HG03064 (cell line): Measurements from ENCODE around the gene TPP1.

ENCODE experiments used
- ATAC-seq: cut with Tn5 transposase; IDR thresholded peaks from one replicate; pipeline ENCODE4 v1.9.1; 2021; ENCODE audit warnings: low read depth; ENCODE audit not compliant: unreplicated experiment

TPP1 gene

GRCh38 chr11:6596239-6596877 is 22.9 kb downstream of the TPP1 start:
- no peak for ATAC-seq

DNA sequence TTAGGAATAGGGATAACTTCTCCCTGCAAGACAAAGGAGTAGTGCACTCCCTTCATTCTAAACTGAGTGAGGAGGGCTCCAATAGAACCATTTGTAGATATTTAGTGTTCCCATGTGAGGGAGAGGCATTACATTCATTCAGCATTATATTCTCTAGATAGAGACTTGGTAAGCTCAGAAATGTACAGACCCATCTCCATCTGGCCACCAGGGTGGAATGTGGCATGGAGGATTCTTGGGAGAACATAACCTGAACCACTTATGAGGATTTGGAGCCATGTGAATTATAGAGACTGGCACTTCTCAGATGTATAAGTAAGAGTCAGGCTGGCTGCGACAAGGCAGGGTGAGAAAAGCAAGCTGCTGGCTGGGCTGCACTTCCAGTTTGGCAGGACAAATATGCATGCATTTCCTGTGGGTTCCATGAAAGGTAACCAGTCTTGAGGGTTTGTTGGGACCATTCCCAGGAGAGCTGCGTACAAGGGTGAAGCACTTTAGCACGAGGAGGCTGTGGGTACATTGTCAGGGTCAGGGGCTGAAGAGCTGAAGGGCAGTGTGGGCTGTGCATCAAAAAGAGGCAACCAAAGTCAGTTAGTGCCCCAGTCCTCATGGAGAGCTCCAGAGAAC is 25.0 kb downstream of the TPP1 start:
- no peak for ATAC-seq

- no peak for ATAC-seq
Observed at GRCh38 chr11:6588018-6588417, 31.2 kb downstream of the TPP1 start.

GRCh38 chr11:6587360-6587953 is 31.8 kb downstream of the TPP1 start:
- no peak for ATAC-seq

GRCh38 chr11:6586434-6587359 is 32.5 kb downstream of the TPP1 start:
- no peak for ATAC-seq

GRCh38 chr11:6584528-6584927 is 34.7 kb downstream of the TPP1 start:
- no peak for ATAC-seq

GRCh38 chr11:6583584-6583983 is 35.6 kb downstream of the TPP1 start:
- no peak for ATAC-seq

DNA sequence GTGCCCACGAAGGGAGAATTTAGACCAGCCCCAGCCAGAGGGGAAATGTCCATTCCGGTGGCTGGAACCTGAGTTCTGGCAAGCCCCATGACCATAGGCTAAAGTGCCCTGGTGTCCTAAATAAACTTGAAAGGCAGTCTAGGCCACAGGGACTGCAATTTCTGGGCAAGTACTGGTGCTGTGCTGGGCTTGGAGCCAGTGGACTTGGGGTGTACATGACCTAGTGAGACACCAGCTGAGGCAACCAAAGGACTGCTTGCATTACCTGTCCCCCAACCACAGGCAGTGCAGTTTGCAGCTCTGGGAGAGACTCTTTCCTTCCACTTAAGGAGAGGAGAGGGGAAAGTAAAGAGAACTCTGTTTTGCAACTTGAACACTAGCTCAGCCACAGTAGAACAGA is 39.5 kb downstream of the TPP1 start:
- ATAC-seq: no peak

- ATAC-seq: no peak
Observed at GRCh38 chr11:6578134-6578533, 41.1 kb downstream of the TPP1 start.

- ATAC-seq: no peak
Observed at GRCh38 chr11:6576471-6577373, 42.5 kb downstream of the TPP1 start.

- no peak for ATAC-seq
Observed at GRCh38 chr11:6574816-6575715, 44.2 kb downstream of the TPP1 start.

GRCh38 chr11:6572215-6572614 is 47.0 kb downstream of the TPP1 start:
- no peak for ATAC-seq

DNA sequence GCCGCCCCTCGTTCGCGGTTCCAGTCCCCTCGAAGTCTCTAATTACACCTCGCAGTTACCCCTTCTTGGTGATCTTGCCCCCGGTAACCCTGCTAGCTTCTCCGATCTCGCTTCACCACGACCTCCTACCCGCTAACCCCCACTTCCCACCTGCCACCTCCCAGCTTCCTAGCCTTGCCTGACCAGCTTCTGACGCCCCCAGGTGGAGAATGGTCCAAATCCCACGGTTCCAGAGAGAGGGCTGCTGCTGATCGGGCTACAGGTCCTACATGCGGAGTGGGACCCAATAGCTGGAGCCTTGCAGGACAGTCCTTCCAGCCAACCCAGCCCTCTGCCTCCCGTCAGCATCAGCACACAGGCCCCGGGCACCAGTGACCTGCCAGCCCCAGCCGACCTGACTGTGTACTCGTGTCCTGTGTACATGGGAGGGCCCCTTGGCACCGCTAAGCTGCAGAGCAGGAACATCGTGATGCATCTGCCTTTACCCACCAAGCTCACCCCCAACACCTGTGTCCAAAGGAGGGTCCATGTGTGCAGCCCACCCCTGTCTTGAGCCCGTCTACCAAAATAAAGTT is 47.7 kb downstream of the TPP1 start:
- no peak for ATAC-seq

DNA sequence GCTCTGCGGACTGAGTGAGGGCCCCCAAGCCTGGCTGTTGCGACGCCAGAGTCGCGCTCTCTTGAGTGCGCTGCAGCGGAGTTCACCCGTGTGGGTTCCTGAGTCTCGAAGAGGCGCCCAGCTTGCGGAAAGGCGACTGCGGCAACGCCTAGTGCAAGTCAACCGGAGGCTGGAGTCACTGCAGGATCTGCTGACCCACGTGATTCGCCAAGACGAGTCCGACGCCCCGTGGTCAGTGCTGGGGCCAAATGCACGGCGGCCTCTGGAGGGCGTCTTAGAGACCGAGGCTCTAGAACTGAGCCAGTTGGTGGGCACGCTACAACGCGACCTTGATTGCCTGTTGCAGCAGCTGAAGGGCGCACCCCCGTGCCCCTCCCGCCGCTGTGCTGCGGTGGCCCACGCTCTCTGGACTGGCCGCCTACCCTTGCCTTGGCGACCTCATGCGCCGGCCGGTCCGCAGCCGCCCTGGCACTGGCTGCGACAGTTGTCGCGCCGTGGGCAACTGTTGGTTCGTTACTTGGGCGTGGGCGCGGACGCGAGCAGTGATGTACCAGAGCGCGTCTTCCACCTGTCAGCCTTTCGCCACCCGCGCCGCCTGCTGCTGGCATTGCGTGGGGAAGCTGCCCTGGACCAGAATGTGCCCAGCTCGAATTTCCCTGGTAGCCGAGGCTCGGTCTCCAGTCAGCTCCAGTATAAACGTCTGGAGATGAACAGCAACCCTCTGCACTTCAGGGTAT is 48.4 kb downstream of the TPP1 start:
- ATAC-seq: no peak

GRCh38 chr11:6569706-6570105 is 49.5 kb downstream of the TPP1 start:
- ATAC-seq: no peak

GRCh38 chr11:6568191-6568918 is 50.9 kb downstream of the TPP1 start:
- no peak for ATAC-seq

DNA sequence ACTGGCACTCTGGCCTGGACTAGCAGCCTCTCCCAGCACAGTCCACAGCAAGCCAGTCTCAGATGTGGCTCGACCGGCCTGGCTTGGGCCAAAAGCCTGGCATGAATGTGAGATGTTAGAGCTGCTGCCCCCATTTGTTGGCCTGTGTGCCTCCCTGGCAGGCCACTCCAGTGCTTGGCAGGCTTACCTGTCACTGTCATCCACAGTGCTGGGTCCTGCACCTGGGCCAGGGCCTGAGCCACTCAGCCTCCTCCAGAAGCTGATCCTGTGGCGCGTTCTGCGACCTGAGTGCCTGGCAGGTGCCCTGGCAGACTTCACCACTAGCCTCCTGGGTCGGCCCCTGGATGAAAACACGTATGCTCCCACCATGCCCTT is 51.9 kb downstream of the TPP1 start:
- ATAC-seq: no peak
